Astrocyte (in vitro differentiated cells and primary cell): Measurements from ENCODE around the gene GADL1. TPM values are rescaled to one million over a fixed set of nuclear protein-coding genes. Genes with fewer than 3 reads are reported as not detected.
A peak's percentile ranks its signal among the peaks of the same experiment; 100 is the strongest.

Experiments used
- DNase-seq: peaks from one replicate; pipeline ENCODE4 v3.0.0-alpha.2; 2010; ENCODE audit warnings: low read depth
- FAIRE-seq: peaks from 2 replicates; lab custom pipeline; 2011; peaks lifted over from hg19 to GRCh38; lab: Jason Lieb, UNC
- H2AFZ ChIP-seq: 2 replicates; pipeline ENCODE4 v1.6.0; 2012; ENCODE audit warnings: low read depth, low read length, inconsistent platforms
- H3K27ac ChIP-seq: 2 replicates; pipeline ENCODE4 v1.5.1; 2011; ENCODE audit warnings: low read depth, low read length, inconsistent platforms
- H3K27me3 ChIP-seq: 2 replicates; pipeline ENCODE4 v1.6.0; 2011; ENCODE audit warnings: low read length, inconsistent platforms; ENCODE audit not compliant: insufficient read depth
- H3K36me3 ChIP-seq: 2 replicates; pipeline ENCODE4 v1.5.1; 2011; ENCODE audit warnings: low read length, inconsistent platforms; ENCODE audit not compliant: insufficient read depth
- H3K4me1 ChIP-seq: 2 replicates; pipeline ENCODE4 v1.5.1; 2011; ENCODE audit warnings: low read length, inconsistent platforms; ENCODE audit not compliant: insufficient read depth
- H3K4me2 ChIP-seq: 2 replicates; pipeline ENCODE4 v1.6.0; 2012; ENCODE audit warnings: low read length, inconsistent platforms
- H3K4me3 ChIP-seq: 2 replicates; pipeline ENCODE4 v1.5.1; 2011; ENCODE audit warnings: low read depth, mild to moderate bottlenecking, low read length, inconsistent platforms; ENCODE audit not compliant: insufficient read depth
- H3K79me2 ChIP-seq: 2 replicates; pipeline ENCODE4 v1.6.0; 2012; ENCODE audit warnings: mild to moderate bottlenecking, low read length, inconsistent platforms; ENCODE audit not compliant: insufficient read depth
- H3K9ac ChIP-seq: 2 replicates; pipeline ENCODE4 v1.6.0; 2012; ENCODE audit warnings: mild to moderate bottlenecking, low read length, inconsistent platforms
- H3K9me3 ChIP-seq: 2 replicates; pipeline ENCODE4 v1.5.1; 2012; ENCODE audit warnings: low read depth, mild to moderate bottlenecking, low read length, inconsistent platforms; ENCODE audit not compliant: insufficient read depth
- H4K20me1 ChIP-seq: 2 replicates; pipeline ENCODE4 v1.6.0; 2012; ENCODE audit warnings: low read length, inconsistent platforms; ENCODE audit not compliant: insufficient read depth
- H3K27ac Mint-ChIP-seq: one replicate; pipeline ENCODE4 v1.8.0; 2021; ENCODE audit warnings: mild to moderate bottlenecking, mixed read lengths; ENCODE audit not compliant: unreplicated experiment
- H3K27me3 Mint-ChIP-seq: one replicate; pipeline ENCODE4 v1.8.0; 2021; ENCODE audit warnings: low read depth, mixed read lengths; ENCODE audit not compliant: unreplicated experiment
- H3K36me3 Mint-ChIP-seq: one replicate; pipeline ENCODE4 v1.8.0; 2021; ENCODE audit warnings: low read depth, mixed read lengths; ENCODE audit not compliant: unreplicated experiment
- H3K4me1 Mint-ChIP-seq: one replicate; pipeline ENCODE4 v1.8.0; 2021; ENCODE audit warnings: low read depth, mixed read lengths; ENCODE audit not compliant: unreplicated experiment
- H3K4me3 Mint-ChIP-seq: one replicate; pipeline ENCODE4 v1.8.0; 2021; ENCODE audit warnings: mild to moderate bottlenecking, moderate library complexity, mixed read lengths; ENCODE audit not compliant: unreplicated experiment
- H3K9me3 Mint-ChIP-seq: one replicate; pipeline ENCODE4 v1.8.0; 2021; ENCODE audit warnings: mild to moderate bottlenecking, mixed read lengths; ENCODE audit not compliant: unreplicated experiment
- EZH2 ChIP-seq: IDR thresholded peaks from 2 replicates; pipeline ENCODE4 v1.6.1; 2012; ENCODE audit warnings: mild to moderate bottlenecking, low read length, inconsistent platforms; ENCODE audit not compliant: insufficient read depth
- total RNA-seq: library from RNA; stranded (reverse); gene quantifications from 2 replicates; pipeline ENCODE4 v1.2.1, GENCODE V29; 2021
- TF ChIP-seq, protein P1 (sequence below): IDR thresholded peaks from 2 replicates; pipeline ENCODE4 v1.5.1; 2011; ENCODE audit warnings: low read depth, mild to moderate bottlenecking, inconsistent platforms, low read length, moderate library complexity; ENCODE audit not compliant: insufficient read depth

Gene GADL1
- total RNA-seq, 1 donor from 2014 or later, result 0.09 TPM

DNA sequence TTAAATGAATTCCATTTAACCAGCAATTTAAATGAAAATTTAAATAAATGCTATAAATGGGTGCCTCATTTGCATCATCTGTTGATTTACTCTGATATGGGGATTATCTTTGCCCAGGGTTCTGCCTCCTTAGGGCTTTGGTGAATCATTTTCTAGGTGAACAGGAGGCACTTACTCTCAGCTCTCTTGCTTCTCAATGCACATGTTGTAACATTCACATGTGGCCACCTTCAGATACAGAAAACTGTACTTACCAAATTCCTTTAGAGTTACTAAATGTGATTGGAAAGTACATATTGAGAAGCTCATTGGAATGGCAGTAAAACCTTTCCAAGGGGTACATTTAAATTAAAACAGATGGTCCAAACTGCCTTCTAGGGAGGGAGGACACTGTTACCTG is 20.8 kb downstream of the GADL1 start:
- Histone ChIP-seq H3K79me2 (no peaks in the 10 kb centered on the region), H3K4me2 (no peak overlapping the region), H3K9me3 (no peaks in the 10 kb centered on the region), H4K20me1 (no peaks in the 10 kb centered on the region), H3K4me3 (no peak overlapping the region), H2AFZ (no peak overlapping the region), H3K27ac (no peak overlapping the region), H3K36me3 (no peaks in the 10 kb centered on the region), H3K4me1 (no peaks in the 10 kb centered on the region), H3K9ac (no peak overlapping the region), H3K27me3 (peaks cover 3% of the 10 kb centered on the region)
- Mint-ChIP-seq H3K27me3 (peaks cover 27% of the 10 kb centered on the region), H3K9me3 (no peaks in the 10 kb centered on the region), H3K4me3 (no peak overlapping the region), H3K4me1 (no peaks in the 10 kb centered on the region), H3K27ac (no peak overlapping the region), H3K36me3 (no peaks in the 10 kb centered on the region)
- FAIRE-seq (no peak), DNase-seq (peak; percentile 11)
- no peak for TF ChIP-seq EZH2
- TF ChIP-seq, protein P1, sequence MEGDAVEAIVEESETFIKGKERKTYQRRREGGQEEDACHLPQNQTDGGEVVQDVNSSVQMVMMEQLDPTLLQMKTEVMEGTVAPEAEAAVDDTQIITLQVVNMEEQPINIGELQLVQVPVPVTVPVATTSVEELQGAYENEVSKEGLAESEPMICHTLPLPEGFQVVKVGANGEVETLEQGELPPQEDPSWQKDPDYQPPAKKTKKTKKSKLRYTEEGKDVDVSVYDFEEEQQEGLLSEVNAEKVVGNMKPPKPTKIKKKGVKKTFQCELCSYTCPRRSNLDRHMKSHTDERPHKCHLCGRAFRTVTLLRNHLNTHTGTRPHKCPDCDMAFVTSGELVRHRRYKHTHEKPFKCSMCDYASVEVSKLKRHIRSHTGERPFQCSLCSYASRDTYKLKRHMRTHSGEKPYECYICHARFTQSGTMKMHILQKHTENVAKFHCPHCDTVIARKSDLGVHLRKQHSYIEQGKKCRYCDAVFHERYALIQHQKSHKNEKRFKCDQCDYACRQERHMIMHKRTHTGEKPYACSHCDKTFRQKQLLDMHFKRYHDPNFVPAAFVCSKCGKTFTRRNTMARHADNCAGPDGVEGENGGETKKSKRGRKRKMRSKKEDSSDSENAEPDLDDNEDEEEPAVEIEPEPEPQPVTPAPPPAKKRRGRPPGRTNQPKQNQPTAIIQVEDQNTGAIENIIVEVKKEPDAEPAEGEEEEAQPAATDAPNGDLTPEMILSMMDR, result no peak

DNA sequence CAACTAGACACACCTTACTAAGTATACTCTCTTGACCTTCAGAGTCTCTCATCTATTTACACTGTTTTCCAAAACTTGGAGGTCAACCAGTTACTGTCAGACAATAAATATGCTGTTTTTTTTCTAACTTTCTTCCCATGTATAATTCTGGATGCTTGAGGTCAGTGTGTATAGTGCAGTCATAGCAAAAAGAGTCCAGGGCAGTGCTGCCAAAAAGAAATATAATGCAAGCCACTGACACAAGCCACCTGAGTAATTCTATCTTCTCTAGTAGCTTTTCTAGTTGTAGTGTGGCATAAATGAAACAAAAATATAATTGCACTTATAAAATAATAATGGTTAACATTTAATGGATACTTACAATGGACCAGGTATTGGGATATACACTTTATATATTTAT is 21.6 kb downstream of the GADL1 start:
- no peak for DNase-seq
- H3K36me3 ChIP-seq, result no peaks in the 10 kb centered on the region
- H3K9ac ChIP-seq, result no peak overlapping the region
- peaks cover 3% of the 10 kb centered on the region for H3K4me1 Mint-ChIP-seq
- no peaks in the 10 kb centered on the region for H3K36me3 Mint-ChIP-seq
- H3K27ac Mint-ChIP-seq, result no peak overlapping the region
- H3K4me1 ChIP-seq, result no peaks in the 10 kb centered on the region
- no peaks in the 10 kb centered on the region for H3K79me2 ChIP-seq
- no peak overlapping the region for H3K4me3 ChIP-seq
- H3K27me3 ChIP-seq, result peaks cover 3% of the 10 kb centered on the region
- no peaks in the 10 kb centered on the region for H3K9me3 Mint-ChIP-seq
- TF ChIP-seq, protein P1, result no peak
- TF ChIP-seq EZH2, result no peak
- peaks cover 27% of the 10 kb centered on the region for H3K27me3 Mint-ChIP-seq
- no peak overlapping the region for H2AFZ ChIP-seq
- no peak for FAIRE-seq
- no peaks in the 10 kb centered on the region for H4K20me1 ChIP-seq
- H3K9me3 ChIP-seq, result no peaks in the 10 kb centered on the region
- no peak overlapping the region for H3K27ac ChIP-seq
- H3K4me3 Mint-ChIP-seq, result no peak overlapping the region
- H3K4me2 ChIP-seq, result no peak overlapping the region

DNA sequence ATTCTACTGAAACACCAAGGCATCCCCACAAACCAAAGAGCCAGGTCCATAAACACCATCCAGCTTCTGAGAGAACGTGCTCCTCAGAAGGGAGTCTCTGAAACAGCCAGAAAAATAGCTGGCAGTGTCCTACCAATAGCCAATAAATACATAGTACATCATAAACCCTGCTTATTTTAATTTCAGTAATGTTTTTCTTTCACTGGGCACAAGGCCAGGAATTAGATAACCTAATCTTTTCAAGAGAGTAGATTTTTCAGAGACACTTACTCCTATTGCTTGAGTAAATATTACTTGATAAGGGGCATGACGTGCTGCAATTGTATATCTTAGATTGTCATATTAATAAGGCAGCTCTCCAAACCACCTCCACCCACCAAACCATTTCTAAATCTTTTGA is 22.7 kb downstream of the GADL1 start:
- H3K27ac ChIP-seq, result no peak overlapping the region
- H3K27me3 Mint-ChIP-seq, result peaks cover 27% of the 10 kb centered on the region
- no peaks in the 10 kb centered on the region for H3K4me1 ChIP-seq
- no peak overlapping the region for H2AFZ ChIP-seq
- H3K4me1 Mint-ChIP-seq, result peaks cover 3% of the 10 kb centered on the region
- DNase-seq (peak; percentile 22), FAIRE-seq (no peak)
- H4K20me1 ChIP-seq, result no peaks in the 10 kb centered on the region
- H3K9me3 ChIP-seq, result no peaks in the 10 kb centered on the region
- H3K9me3 Mint-ChIP-seq, result no peaks in the 10 kb centered on the region
- no peaks in the 10 kb centered on the region for H3K79me2 ChIP-seq
- peaks cover 3% of the 10 kb centered on the region for H3K27me3 ChIP-seq
- no peaks in the 10 kb centered on the region for H3K36me3 Mint-ChIP-seq
- no peak overlapping the region for H3K4me3 ChIP-seq
- H3K36me3 ChIP-seq, result no peaks in the 10 kb centered on the region
- H3K9ac ChIP-seq, result no peak overlapping the region
- H3K4me2 ChIP-seq, result no peak overlapping the region
- no peak overlapping the region for H3K4me3 Mint-ChIP-seq
- TF ChIP-seq, protein P1, result no peak
- TF ChIP-seq EZH2, result no peak
- no peak overlapping the region for H3K27ac Mint-ChIP-seq
